Measurements from ENCODE around the gene MYO3B.

DNA sequence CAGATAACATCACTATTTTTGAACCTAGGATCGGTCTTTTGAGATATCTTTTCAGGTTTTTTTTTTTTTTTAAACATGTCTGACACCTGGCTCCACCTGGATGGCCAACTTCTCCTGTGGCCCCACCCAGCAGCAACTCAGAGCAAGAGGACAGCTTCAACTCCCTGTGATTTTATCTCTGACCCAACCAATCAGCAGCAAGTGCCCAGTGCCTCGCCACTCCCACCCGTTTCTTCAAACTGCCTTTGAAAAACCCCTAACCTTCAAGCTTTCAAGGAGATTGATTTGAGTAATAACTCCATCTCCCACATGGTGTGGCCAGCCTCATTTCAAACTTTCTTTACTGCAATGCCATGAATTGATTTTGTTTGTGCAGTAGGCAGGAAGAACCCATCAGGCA is 19.0 kb downstream of the MYO3B start:
- TF ChIP-seq, protein P1, sequence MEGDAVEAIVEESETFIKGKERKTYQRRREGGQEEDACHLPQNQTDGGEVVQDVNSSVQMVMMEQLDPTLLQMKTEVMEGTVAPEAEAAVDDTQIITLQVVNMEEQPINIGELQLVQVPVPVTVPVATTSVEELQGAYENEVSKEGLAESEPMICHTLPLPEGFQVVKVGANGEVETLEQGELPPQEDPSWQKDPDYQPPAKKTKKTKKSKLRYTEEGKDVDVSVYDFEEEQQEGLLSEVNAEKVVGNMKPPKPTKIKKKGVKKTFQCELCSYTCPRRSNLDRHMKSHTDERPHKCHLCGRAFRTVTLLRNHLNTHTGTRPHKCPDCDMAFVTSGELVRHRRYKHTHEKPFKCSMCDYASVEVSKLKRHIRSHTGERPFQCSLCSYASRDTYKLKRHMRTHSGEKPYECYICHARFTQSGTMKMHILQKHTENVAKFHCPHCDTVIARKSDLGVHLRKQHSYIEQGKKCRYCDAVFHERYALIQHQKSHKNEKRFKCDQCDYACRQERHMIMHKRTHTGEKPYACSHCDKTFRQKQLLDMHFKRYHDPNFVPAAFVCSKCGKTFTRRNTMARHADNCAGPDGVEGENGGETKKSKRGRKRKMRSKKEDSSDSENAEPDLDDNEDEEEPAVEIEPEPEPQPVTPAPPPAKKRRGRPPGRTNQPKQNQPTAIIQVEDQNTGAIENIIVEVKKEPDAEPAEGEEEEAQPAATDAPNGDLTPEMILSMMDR (IDR thresholded peaks at IDR 0.05) = no peak
- no peak for TF ChIP-seq EZH2 (IDR thresholded peaks at IDR 0.05; ENCODE audit: borderline replicate concordance, insufficient read depth, low read depth, low read length, poor library complexity, severe bottlenecking)

All from B cell (primary cell).